ENCODE measurements around the gene C1RL. TPM values are rescaled to one million over a fixed set of nuclear protein-coding genes. Genes with fewer than 3 reads are reported as not detected.

The C1RL gene
- total RNA-seq, 1 experiment from 2014 or later = 17.7 TPM

- TF ChIP-seq, protein P1, sequence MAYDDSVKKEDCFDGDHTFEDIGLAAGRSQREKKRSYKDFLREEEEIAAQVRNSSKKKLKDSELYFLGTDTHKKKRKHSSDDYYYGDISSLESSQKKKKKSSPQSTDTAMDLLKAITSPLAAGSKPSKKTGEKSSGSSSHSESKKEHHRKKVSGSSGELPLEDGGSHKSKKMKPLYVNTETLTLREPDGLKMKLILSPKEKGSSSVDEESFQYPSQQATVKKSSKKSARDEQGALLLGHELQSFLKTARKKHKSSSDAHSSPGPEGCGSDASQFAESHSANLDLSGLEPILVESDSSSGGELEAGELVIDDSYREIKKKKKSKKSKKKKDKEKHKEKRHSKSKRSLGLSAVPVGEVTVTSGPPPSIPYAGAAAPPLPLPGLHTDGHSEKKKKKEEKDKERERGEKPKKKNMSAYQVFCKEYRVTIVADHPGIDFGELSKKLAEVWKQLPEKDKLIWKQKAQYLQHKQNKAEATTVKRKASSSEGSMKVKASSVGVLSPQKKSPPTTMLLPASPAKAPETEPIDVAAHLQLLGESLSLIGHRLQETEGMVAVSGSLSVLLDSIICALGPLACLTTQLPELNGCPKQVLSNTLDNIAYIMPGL (CRISPR knock-in tag; IDR thresholded peaks at IDR 0.05) = no peak
- TF ChIP-seq NR3C1 (CRISPR knock-in tag; conservative IDR thresholded peaks at IDR 0.05; ENCODE audit: low read depth) (no peak), ATF3 (CRISPR knock-in tag; conservative IDR thresholded peaks at IDR 0.05) (no peak), MXD4 (CRISPR knock-in tag; IDR thresholded peaks at IDR 0.05; ENCODE audit: borderline replicate concordance) (no peak), NFYB (CRISPR knock-in tag; conservative IDR thresholded peaks at IDR 0.05; ENCODE audit: low read depth) (no peak), NR2C2 (CRISPR knock-in tag; IDR thresholded peaks at IDR 0.05) (no peak), ETV6 (CRISPR knock-in tag; IDR thresholded peaks at IDR 0.05) (no peak)
- TF ChIP-seq, protein P2, sequence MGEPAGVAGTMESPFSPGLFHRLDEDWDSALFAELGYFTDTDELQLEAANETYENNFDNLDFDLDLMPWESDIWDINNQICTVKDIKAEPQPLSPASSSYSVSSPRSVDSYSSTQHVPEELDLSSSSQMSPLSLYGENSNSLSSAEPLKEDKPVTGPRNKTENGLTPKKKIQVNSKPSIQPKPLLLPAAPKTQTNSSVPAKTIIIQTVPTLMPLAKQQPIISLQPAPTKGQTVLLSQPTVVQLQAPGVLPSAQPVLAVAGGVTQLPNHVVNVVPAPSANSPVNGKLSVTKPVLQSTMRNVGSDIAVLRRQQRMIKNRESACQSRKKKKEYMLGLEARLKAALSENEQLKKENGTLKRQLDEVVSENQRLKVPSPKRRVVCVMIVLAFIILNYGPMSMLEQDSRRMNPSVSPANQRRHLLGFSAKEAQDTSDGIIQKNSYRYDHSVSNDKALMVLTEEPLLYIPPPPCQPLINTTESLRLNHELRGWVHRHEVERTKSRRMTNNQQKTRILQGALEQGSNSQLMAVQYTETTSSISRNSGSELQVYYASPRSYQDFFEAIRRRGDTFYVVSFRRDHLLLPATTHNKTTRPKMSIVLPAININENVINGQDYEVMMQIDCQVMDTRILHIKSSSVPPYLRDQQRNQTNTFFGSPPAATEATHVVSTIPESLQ (CRISPR knock-in tag; IDR thresholded peaks at IDR 0.05) = no peak
These were observed 12.3 kb upstream of the C1RL start (continued) for GRCh38 chr12:7121324-7121723.

DNA sequence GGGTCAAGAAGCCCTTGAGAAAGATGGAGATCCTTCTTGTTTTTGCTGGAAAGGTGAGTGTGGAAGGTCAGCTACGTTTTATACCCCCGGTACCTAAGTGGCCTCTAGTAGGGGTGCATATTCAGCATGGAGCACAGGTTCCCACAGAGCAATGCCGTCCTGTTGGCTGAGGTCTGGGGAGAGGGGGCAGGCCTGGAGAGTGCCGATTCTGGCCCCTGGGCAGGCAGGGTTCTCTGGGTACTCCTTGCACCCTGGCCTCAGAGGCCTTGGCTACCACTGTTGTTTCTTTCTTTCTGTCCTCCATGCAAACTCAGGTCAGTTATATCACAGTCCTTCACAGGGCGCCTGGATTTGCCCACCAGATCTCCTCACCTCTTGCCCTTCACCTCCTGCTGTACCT, 11.2 kb upstream of the C1RL start:
- TF ChIP-seq ZNF219 (CRISPR knock-in tag; IDR thresholded peaks at IDR 0.05; ENCODE audit: borderline replicate concordance) (no peak), FOXJ3 (CRISPR knock-in tag; IDR thresholded peaks at IDR 0.05; ENCODE audit: borderline replicate concordance) (no peak), GABPB1 (CRISPR knock-in tag; IDR thresholded peaks at IDR 0.05) (no peak), NFYB (CRISPR knock-in tag; conservative IDR thresholded peaks at IDR 0.05; ENCODE audit: low read depth) (no peak), RELA (CRISPR knock-in tag; IDR thresholded peaks at IDR 0.05; ENCODE audit: borderline replicate concordance) (no peak), ZBTB43 (CRISPR knock-in tag; IDR thresholded peaks at IDR 0.05) (no peak), ATF1 (CRISPR knock-in tag; IDR thresholded peaks at IDR 0.05) (no peak), ZNF396 (CRISPR knock-in tag; IDR thresholded peaks at IDR 0.05; ENCODE audit: borderline replicate concordance) (no peak), TEAD4 (CRISPR knock-in tag; IDR thresholded peaks at IDR 0.05) (no peak), ZNF263 (CRISPR knock-in tag; IDR thresholded peaks at IDR 0.05; ENCODE audit: low read depth) (no peak), ZNF317 (CRISPR knock-in tag; IDR thresholded peaks at IDR 0.05; ENCODE audit: borderline replicate concordance, low read depth) (no peak), ZNF512 (CRISPR knock-in tag; IDR thresholded peaks at IDR 0.05; ENCODE audit: borderline replicate concordance) (no peak)
- TF ChIP-seq, protein P3, sequence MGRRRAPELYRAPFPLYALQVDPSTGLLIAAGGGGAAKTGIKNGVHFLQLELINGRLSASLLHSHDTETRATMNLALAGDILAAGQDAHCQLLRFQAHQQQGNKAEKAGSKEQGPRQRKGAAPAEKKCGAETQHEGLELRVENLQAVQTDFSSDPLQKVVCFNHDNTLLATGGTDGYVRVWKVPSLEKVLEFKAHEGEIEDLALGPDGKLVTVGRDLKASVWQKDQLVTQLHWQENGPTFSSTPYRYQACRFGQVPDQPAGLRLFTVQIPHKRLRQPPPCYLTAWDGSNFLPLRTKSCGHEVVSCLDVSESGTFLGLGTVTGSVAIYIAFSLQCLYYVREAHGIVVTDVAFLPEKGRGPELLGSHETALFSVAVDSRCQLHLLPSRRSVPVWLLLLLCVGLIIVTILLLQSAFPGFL (CRISPR knock-in tag; IDR thresholded peaks at IDR 0.05; ENCODE audit: borderline replicate concordance) = no peak
- TF ChIP-seq, protein P4, sequence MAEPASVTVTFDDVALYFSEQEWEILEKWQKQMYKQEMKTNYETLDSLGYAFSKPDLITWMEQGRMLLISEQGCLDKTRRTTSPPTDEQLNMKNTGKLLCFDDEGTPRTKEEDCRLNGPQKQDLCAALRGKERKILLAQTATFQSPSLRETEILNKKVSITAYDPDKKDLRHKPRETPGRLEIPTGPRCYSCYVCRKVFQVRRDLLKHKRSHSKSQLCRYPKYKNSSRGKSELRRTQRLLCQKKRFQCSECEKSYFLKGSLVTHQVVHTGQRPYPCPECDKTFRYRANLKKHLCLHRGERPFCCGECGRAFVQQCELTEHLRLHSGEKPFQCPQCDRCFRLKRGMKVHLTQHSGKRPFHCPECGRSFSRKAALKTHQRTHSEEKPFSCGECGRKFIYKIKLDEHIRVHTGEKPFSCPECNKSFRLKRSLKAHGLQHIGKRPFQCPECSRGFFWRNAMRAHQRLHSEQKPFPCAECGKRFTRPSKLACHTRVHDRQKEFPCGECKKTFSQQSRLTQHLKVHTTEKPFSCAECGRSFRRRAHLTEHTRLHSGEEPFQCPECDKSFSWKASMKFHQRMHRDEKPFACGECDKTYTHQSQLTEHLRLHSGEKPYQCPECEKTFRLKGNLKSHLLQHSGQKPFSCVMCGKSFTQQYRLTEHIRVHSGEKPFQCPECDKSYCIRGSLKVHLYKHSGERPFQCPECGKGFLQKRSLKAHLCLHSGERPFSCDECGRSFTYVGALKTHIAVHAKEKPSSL (CRISPR knock-in tag; conservative IDR thresholded peaks at IDR 0.05) = no peak
- TF ChIP-seq, protein P5, sequence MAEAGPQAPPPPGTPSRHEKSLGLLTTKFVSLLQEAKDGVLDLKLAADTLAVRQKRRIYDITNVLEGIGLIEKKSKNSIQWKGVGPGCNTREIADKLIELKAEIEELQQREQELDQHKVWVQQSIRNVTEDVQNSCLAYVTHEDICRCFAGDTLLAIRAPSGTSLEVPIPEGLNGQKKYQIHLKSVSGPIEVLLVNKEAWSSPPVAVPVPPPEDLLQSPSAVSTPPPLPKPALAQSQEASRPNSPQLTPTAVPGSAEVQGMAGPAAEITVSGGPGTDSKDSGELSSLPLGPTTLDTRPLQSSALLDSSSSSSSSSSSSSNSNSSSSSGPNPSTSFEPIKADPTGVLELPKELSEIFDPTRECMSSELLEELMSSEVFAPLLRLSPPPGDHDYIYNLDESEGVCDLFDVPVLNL (CRISPR knock-in tag; IDR thresholded peaks at IDR 0.05; ENCODE audit: borderline replicate concordance, low read depth) = no peak
- ChIA-PET CTCF (interaction anchor here (0.8 kb wide), 1 partner anchor 12 kb away, joined by 4 read pairs; no protein-coding TSS in a partner anchor), POLR2A (no interaction called here)
- H3K36me3 Mint-ChIP-seq = no peaks in the 10 kb centered on the region
- peaks cover 9% of the 10 kb centered on the region for H3K4me1 Mint-ChIP-seq
- no peak for ATAC-seq
- H3K27me3 Mint-ChIP-seq (ENCODE audit: low read depth) = peaks cover 5% of the 10 kb centered on the region; the same call in 1 of the 2 replicates
- no peak overlapping the region for H3K4me3 Mint-ChIP-seq
- no peaks in the 10 kb centered on the region for H3K9me3 Mint-ChIP-seq
- DNase-seq (ENCODE audit: low spot score) = no peak
- no peak overlapping the region for H3K27ac Mint-ChIP-seq

Measured in WTC11 (cell line).